H1 (cell line): Measurements from ENCODE around the gene VAV2. TPM values are rescaled to one million over a fixed set of nuclear protein-coding genes. Genes with fewer than 3 reads are reported as not detected.

Experiments used
- CTCF ChIA-PET: fragments of 300-600 bp; sonication (Branson Sonifier 250); formaldehyde crosslinking; loops from one replicate; lab custom pipeline; 2021; ENCODE audit not compliant: partially characterized antibody; lab: Charles Lee
- POLR2A ChIA-PET: fragments of 300-600 bp; sonication (Branson Sonifier 250); formaldehyde crosslinking; loops from one replicate; lab custom pipeline; 2021; ENCODE audit warnings: inconsistent platforms; ENCODE audit not compliant: partially characterized antibody; lab: Charles Lee
- DNase-seq, 2 experiments: peaks; one replicate each; pipeline versions ENCODE4 v3.0.0 to v3.0.0-alpha.2; 2010 to 2022; ENCODE audit warnings: low spot score in 2 of 2, low read depth in 1 of 2, mixed read lengths in 1 of 2
- FAIRE-seq: peaks from 2 replicates; lab custom pipeline; 2011; peaks lifted over from hg19 to GRCh38; lab: Jason Lieb, UNC
- H2AFZ ChIP-seq: 2 replicates; pipeline ENCODE4 v1.8.1; 2012; ENCODE audit warnings: low read length, inconsistent platforms
- H2AK5ac ChIP-seq: 2 replicates; pipeline ENCODE4 v1.6.1; 2013; ENCODE audit warnings: low read depth, low read length
- H2BK120ac ChIP-seq: replicated peaks from 2 replicates; pipeline ENCODE3; 2013; ENCODE audit warnings: low read depth, low read length, inconsistent platforms
- H2BK12ac ChIP-seq: 2 replicates; pipeline ENCODE4 v1.6.1; 2013; ENCODE audit warnings: low read depth, low read length
- H2BK15ac ChIP-seq: 2 replicates; pipeline ENCODE4 v1.6.1; 2013; ENCODE audit warnings: low read length
- H2BK20ac ChIP-seq: 2 replicates; pipeline ENCODE4 v1.6.1; 2013; ENCODE audit warnings: low read length
- H2BK5ac ChIP-seq: 2 replicates; pipeline ENCODE4 v1.6.1; 2013; ENCODE audit warnings: low read depth, low read length
- H3K14ac ChIP-seq: 2 replicates; pipeline ENCODE4 v1.6.1; 2013; ENCODE audit warnings: inconsistent platforms; ENCODE audit not compliant: insufficient read length
- H3K18ac ChIP-seq: 2 replicates; pipeline ENCODE4 v1.6.1; 2013; ENCODE audit warnings: low read length; ENCODE audit errors: extremely low read depth
- H3K23ac ChIP-seq: 2 replicates; pipeline ENCODE4 v1.6.1; 2013; ENCODE audit warnings: inconsistent platforms; ENCODE audit not compliant: insufficient read length
- H3K23me2 ChIP-seq: 2 replicates; pipeline ENCODE4 v1.6.1; 2013; ENCODE audit warnings: low read depth, low read length
- H3K27ac ChIP-seq: 2 replicates; pipeline ENCODE4 v1.6.1; 2011; ENCODE audit warnings: low read depth, low read length, inconsistent platforms
- H3K27me3 ChIP-seq, 4 experiments: replicated peaks in 1 of 4; 1 replicate in 1 of 4; 2 replicates in 3 of 4; pipeline versions ENCODE4 v1.6.1 to v1.8.1; 2011 to 2013; ENCODE audit warnings: low read length in 3 of 4, mild to moderate bottlenecking in 3 of 4, inconsistent platforms in 2 of 4, mixed read lengths in 2 of 4, moderate library complexity in 1 of 4; ENCODE audit not compliant: control insufficient read depth in 3 of 4, insufficient read depth in 3 of 4; ENCODE audit errors: extremely low read depth in 1 of 4
- H3K36me3 ChIP-seq, 4 experiments: 2 replicates each; pipeline versions ENCODE4 v1.6.1 to v1.8.1; 2011 to 2013; ENCODE audit warnings: mild to moderate bottlenecking in 4 of 4, low read length in 3 of 4, moderate library complexity in 2 of 4, control low read depth in 1 of 4, inconsistent platforms in 1 of 4; ENCODE audit not compliant: insufficient read depth in 4 of 4, control insufficient read depth in 2 of 4
- H3K4ac ChIP-seq: replicated peaks from 2 replicates; pipeline ENCODE3; 2013; ENCODE audit warnings: low read length, low read depth, mixed read lengths, inconsistent platforms; ENCODE audit not compliant: insufficient read length
- H3K4me1 ChIP-seq, 4 experiments: replicated peaks in 1 of 4; 1 replicate in 1 of 4; 2 replicates in 3 of 4; pipeline versions ENCODE4 v1.6.1 to v1.8.1; 2011 to 2013; ENCODE audit warnings: low read length in 3 of 4, inconsistent platforms in 2 of 4, mixed read lengths in 1 of 4; ENCODE audit not compliant: insufficient read depth in 4 of 4, control insufficient read depth in 3 of 4
- H3K4me2 ChIP-seq, 2 experiments: 2 replicates each; pipeline versions ENCODE4 v1.6.1 to v1.8.1; 2011 to 2013; ENCODE audit warnings: low read depth in 2 of 2, low read length in 2 of 2, control low read depth in 1 of 2, inconsistent platforms in 1 of 2, mild to moderate bottlenecking in 1 of 2; ENCODE audit not compliant: insufficient read depth in 1 of 2
- H3K4me3 ChIP-seq, 4 experiments: fragments of 200-600, 300-600 bp in 1 of 4; sonication (generic), shearing (Covaris generic), sonication (Bioruptor Twin) in 1 of 4; 2 replicates each; pipeline versions ENCODE4 v1.5.1 to v1.8.1; 2011 to 2016; ENCODE audit warnings: low read length in 4 of 4, low read depth in 3 of 4, control low read depth in 2 of 4, inconsistent platforms in 2 of 4, mild to moderate bottlenecking in 2 of 4, mixed read lengths in 1 of 4, moderate library complexity in 1 of 4; ENCODE audit not compliant: insufficient read depth in 2 of 4; ENCODE audit errors: extremely low read depth in 1 of 4
- H3K56ac ChIP-seq: replicated peaks from 2 replicates; pipeline ENCODE3; 2013; ENCODE audit warnings: low read depth, mild to moderate bottlenecking, mixed read lengths, low read length, inconsistent platforms; ENCODE audit not compliant: insufficient read length
- H3K79me1 ChIP-seq: 2 replicates; pipeline ENCODE4 v1.6.1; 2013; ENCODE audit warnings: low read depth, low read length, control low read depth
- H3K79me2 ChIP-seq, 2 experiments: 2 replicates each; pipeline versions ENCODE4 v1.6.1 to v1.8.1; 2012 to 2013; ENCODE audit warnings: low read length in 2 of 2, mild to moderate bottlenecking in 2 of 2, inconsistent platforms in 1 of 2; ENCODE audit not compliant: insufficient read depth in 2 of 2, control insufficient read depth in 1 of 2
- H3K9ac ChIP-seq, 4 experiments: replicated peaks in 1 of 4; 1 replicate in 1 of 4; 2 replicates in 3 of 4; pipeline versions ENCODE4 v1.6.1 to v1.8.1; 2011 to 2013; ENCODE audit warnings: low read depth in 3 of 4, low read length in 3 of 4, control low read depth in 2 of 4, mild to moderate bottlenecking in 2 of 4, moderate library complexity in 2 of 4, inconsistent platforms in 1 of 4; ENCODE audit errors: extremely low read depth in 1 of 4
- H3K9me3 ChIP-seq, 2 experiments: 2 replicates each; pipeline versions ENCODE4 v1.6.1 to v1.8.1; 2012 to 2013; ENCODE audit warnings: mild to moderate bottlenecking in 2 of 2, moderate library complexity in 2 of 2, control low read depth in 1 of 2, inconsistent platforms in 1 of 2, low read depth in 1 of 2, low read length in 1 of 2, mixed read lengths in 1 of 2; ENCODE audit not compliant: insufficient read depth in 2 of 2
- H4K20me1 ChIP-seq, 2 experiments: replicated peaks in 1 of 2; 2 replicates each; pipeline versions ENCODE3 to v1.8.1; 2011 to 2013; ENCODE audit warnings: inconsistent platforms in 2 of 2, low read length in 2 of 2, mild to moderate bottlenecking in 1 of 2; ENCODE audit not compliant: insufficient read depth in 2 of 2, control insufficient read depth in 1 of 2
- H4K5ac ChIP-seq: 2 replicates; pipeline ENCODE4 v1.6.1; 2013; ENCODE audit warnings: low read length, low read depth, mixed read lengths, inconsistent platforms; ENCODE audit not compliant: insufficient read length
- H4K8ac ChIP-seq: 2 replicates; pipeline ENCODE4 v1.8.0; 2013; ENCODE audit warnings: mild to moderate bottlenecking, moderate library complexity, low read length, inconsistent platforms; ENCODE audit not compliant: insufficient read depth; ENCODE audit errors: extremely low read depth
- H4K91ac ChIP-seq: replicated peaks from 2 replicates; pipeline ENCODE3; 2013; ENCODE audit warnings: low read length, mixed read lengths, inconsistent platforms; ENCODE audit not compliant: insufficient read length
- BRCA1 ChIP-seq: IDR thresholded peaks from 2 replicates; pipeline ENCODE4 v1.6.1; 2012; ENCODE audit warnings: low read depth, low read length, improper control_type of control experiment
- EGR1 ChIP-seq: IDR thresholded peaks from 2 replicates; pipeline ENCODE4 v1.6.1; 2011; ENCODE audit warnings: low read depth, low read length, borderline replicate concordance
- HDAC6 ChIP-seq: IDR thresholded peaks from one replicate; pipeline ENCODE4 v1.7.1; 2012; ENCODE audit warnings: low read depth, mild to moderate bottlenecking, inconsistent platforms, low read length, moderate library complexity
- JUN ChIP-seq: IDR thresholded peaks from 2 replicates; pipeline ENCODE4 v1.6.1; 2011; ENCODE audit warnings: low read depth, mild to moderate bottlenecking, improper control_type of control experiment, low read length
- RNF2 ChIP-seq: fragments of 200-900, 300-1000 bp; sonication (generic); IDR thresholded peaks from 2 replicates; pipeline ENCODE4 v1.7.1; 2016; ENCODE audit warnings: borderline replicate concordance, low read depth, mild to moderate bottlenecking, antibody characterized with exemption, low read length; ENCODE audit not compliant: poor library complexity, severe bottlenecking; ENCODE audit errors: missing control alignments
- SIN3A ChIP-seq, 2 experiments: IDR thresholded peaks in 1 of 2; conservative IDR thresholded peaks in 1 of 2; 2 replicates each; pipeline ENCODE4 v1.6.1; 2011 to 2012; ENCODE audit warnings: low read length in 2 of 2, improper control_type of control experiment in 1 of 2, low read depth in 1 of 2, mild to moderate bottlenecking in 1 of 2
- WGBS, 2 experiments: shearing (Covaris generic) in 1 of 2; methylation state at CpG; one replicate each; pipeline versions ENCODE4 v1.1.6 to v1.1.7; 2013 to 2015; ENCODE audit warnings: low lambda C conversion rate in 2 of 2, mixed read lengths in 2 of 2, inconsistent platforms in 1 of 2, low coverage in 1 of 2, missing lambda C conversion rate in 1 of 2; ENCODE audit not compliant: insufficient replicate concordance in 2 of 2, insufficient coverage in 1 of 2, insufficient read length in 1 of 2; ENCODE audit errors: extremely low coverage in 1 of 2, missing lambda C conversion rate in 1 of 2; 5-methylcytosine and 5-hydroxymethylcytosine counted together
- polyA plus RNA-seq, 7 experiments: library from polyadenylated mRNA; depleted of rRNA in 3 of 7; stranded (reverse) in 5 of 7; unstranded in 2 of 7; fragments of >200 nt in 5 of 7; fragments of 200-250 nt in 2 of 7; gene quantifications; 1 replicate in 5 of 7; 2 replicates in 1 of 7; 4 replicates in 1 of 7; pipeline versions ENCODE4 v1.2.1 to v1.2.3, GENCODE V29; 2011 to 2013; ENCODE audit warnings: missing spikeins in 2 of 7, mixed read lengths in 2 of 7
- total RNA-seq: library from RNA; stranded (reverse); fragmentation: NEBNext Ultra II Directional; extraction: Animal tissue kit (Norgen Biotek cat#: 25700); gene quantifications from 2 replicates; pipeline ENCODE4 v1.2.1, GENCODE V29; 2021
- TF ChIP-seq, protein P1 (sequence below): IDR thresholded peaks from 2 replicates; pipeline ENCODE4 v1.6.1; 2011; ENCODE audit warnings: low read depth, mild to moderate bottlenecking, low read length; ENCODE audit not compliant: insufficient read depth

VAV2 gene
- total and polyA plus RNA-seq, 2 of the 8 experiments (the other 6 are each of a cell fraction or from before 2014, with no cell fraction given), result 13.6 to 37.6 TPM

GRCh38 chr9:134031783-134032182, 39.7 kb upstream of the VAV2 start:
- Histone ChIP-seq H4K8ac (no peak overlapping the region), H2AFZ (no peak overlapping the region), H3K79me1 (no peaks in the 10 kb centered on the region), H3K4me1 (no peaks in the 10 kb centered on the region), H2AK5ac (no peak overlapping the region), H3K4ac (no peak overlapping the region), H3K4me2 (no peak overlapping the region), H3K23ac (no peak overlapping the region), H2BK15ac (no peak overlapping the region), H4K5ac (no peak overlapping the region), H2BK5ac (no peak overlapping the region), H3K36me3 (peaks cover 29 to 62% (median 46%) of the 10 kb centered on the region in 4 experiments), H3K27me3 (no peaks in the 10 kb centered on the region), H4K20me1 (peaks cover 3 to 16% of the 10 kb centered on the region in 2 experiments), H3K18ac (no peak overlapping the region), H2BK120ac (no peak overlapping the region), H3K4me3 (no peak overlapping the region), H3K14ac (no peak overlapping the region), H4K91ac (no peak overlapping the region), H3K56ac (no peak overlapping the region), H2BK20ac (no peak overlapping the region), H3K23me2 (no peaks in the 10 kb centered on the region), H2BK12ac (no peak overlapping the region), H3K27ac (no peak overlapping the region), H3K9ac (no peak overlapping the region), H3K79me2 (no peaks in the 10 kb centered on the region), H3K9me3 (no peaks in the 10 kb centered on the region)
- ChIA-PET POLR2A (no interaction called here), CTCF (interaction anchor here (0.6 kb wide), 1 partner anchor 289 kb away, joined by 3 read pairs; no protein-coding TSS in a partner anchor)
- FAIRE-seq, result no peak
- WGBS, 2 experiments, result 92% methylated on average over 14 of the region's 14 CpGs; no CpG with 5 or more reads in 1 of the 2 experiments
- no peak for DNase-seq
- no peak for TF ChIP-seq BRCA1
- TF ChIP-seq HDAC6, result no peak
- no peak for TF ChIP-seq SIN3A (conservative IDR thresholded peaks at IDR 0.05 in 1 of 2, IDR thresholded peaks at IDR 0.05 in 1 of 2; ENCODE audit: low read depth in 1 of 2, low read length in 2 of 2)
- TF ChIP-seq, protein P1, sequence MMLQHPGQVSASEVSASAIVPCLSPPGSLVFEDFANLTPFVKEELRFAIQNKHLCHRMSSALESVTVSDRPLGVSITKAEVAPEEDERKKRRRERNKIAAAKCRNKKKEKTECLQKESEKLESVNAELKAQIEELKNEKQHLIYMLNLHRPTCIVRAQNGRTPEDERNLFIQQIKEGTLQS, result no peak
- TF ChIP-seq RNF2, result no peak
- TF ChIP-seq JUN, result no peak
- TF ChIP-seq EGR1, result no peak
